HG02678 (cell line): ENCODE data around the gene USP10.

Experiments
- ATAC-seq: cut with Tn5 transposase; IDR thresholded peaks from one replicate; pipeline ENCODE4 v1.9.1; 2021; ENCODE audit warnings: mild to moderate bottlenecking, moderate library complexity; ENCODE audit not compliant: unreplicated experiment

The USP10 gene

DNA sequence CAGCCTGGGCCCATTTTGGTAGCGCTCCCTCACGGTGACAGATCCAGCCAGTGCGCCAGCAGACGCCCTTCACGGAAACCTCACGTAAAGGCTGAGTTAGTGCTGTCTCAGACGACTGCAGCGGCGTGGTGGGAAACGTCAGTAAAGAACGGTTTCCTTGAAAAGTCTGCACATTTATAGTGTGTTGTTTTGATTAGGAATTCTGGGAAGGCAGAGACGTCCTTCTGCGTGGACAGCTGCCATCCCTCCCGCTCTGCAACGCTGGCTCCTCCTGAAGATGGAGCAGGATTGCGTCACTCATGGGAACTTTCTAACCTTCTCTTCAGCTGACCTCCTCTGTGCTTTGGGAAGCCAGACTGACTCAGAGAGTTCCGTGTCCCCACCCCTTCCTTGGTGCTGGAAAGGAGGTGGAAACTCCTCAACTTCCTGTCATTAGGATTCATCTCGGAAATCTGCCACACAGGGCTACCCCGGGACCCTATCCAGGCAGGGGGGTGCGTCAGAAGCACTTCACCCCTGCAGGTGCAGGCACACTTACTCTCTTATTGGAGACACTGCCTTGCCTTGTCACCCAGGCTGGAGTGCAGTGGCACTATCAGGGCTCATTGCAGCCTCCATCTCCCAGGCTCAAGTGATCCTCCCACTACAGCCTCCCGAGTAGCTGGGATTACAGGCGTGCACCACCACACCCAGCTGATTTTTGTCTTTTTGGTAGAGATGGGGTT, 95.7 kb downstream of the USP10 start:
- no peak for ATAC-seq

DNA sequence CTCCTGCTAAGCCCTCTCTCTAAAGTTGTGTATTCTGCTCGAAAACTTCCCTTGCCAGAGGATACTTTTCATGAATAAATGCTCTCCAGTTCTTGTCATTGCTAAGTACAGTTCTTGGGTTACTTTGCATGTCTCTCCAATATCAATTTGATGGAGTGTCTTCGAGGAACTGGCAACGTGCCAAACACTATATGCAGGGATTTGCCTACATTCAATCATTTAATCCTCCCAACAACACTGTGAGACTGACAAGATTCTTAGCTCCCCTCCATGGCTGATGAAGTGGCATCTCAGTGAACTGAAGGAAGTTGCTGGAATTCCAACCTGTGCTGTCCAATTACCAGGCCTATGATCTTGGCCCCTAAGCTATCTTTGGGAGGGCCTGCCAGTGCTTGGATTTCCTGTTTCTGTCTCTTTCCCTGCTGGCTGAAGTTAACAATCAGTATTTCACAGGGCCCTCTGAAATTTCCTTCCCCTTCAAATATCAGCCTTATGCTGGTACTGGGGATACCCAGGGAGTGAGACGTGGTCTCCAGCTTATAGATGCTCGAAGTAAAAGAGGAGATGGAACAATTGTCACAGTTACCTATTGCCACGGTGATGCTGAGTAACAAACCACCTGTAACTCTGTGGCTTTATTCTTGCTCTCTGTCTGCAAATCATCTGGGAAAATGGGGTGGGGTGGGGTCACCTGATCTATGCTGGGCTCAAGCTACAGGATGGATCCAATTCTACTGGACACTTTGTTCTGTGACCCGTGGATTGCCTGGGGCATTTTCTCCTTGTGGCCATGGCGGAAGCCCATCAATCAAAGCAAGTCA, 100.6 kb downstream of the USP10 start:
- no peak for ATAC-seq

DNA sequence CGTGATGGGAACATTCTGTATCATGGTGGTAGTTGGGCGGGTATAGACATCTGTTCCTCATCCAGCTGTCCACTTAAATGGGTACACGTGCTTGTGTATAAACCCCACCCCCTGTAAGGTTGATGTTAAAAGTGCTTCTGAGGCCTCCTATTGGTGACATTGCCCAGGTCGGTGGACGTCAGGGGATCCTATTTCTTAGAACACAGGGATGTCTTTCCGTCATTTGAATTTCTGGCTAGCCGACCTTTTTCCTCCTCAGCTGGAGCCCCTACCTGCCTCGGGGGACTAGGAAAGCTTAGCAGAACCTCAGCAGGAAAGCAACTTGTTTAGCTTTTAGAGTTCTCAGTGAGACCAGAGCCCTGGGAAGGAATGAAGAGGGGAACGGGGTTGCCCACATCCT, 103.3 kb downstream of the USP10 start:
- no peak for ATAC-seq

DNA sequence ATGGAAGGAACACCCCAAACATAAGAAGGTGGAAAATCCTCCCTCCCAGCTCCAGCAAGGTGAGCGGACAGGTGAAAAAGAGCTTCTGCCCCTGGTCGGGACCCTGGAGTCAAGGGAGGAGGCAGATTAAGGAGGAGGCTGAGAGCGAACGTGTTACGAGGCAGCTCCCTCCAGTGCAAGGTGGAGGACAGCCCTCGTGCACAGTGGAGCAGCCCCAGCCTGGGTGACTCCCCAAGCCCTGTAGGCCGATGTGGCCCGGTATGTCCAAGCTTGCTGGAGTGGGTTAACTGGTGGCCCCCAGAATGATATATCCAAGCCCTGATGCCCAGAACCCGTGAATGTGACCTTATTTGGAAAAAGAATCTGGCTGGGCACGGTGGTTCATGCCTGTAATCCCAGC, 104.5 kb downstream of the USP10 start:
- no peak for ATAC-seq

DNA sequence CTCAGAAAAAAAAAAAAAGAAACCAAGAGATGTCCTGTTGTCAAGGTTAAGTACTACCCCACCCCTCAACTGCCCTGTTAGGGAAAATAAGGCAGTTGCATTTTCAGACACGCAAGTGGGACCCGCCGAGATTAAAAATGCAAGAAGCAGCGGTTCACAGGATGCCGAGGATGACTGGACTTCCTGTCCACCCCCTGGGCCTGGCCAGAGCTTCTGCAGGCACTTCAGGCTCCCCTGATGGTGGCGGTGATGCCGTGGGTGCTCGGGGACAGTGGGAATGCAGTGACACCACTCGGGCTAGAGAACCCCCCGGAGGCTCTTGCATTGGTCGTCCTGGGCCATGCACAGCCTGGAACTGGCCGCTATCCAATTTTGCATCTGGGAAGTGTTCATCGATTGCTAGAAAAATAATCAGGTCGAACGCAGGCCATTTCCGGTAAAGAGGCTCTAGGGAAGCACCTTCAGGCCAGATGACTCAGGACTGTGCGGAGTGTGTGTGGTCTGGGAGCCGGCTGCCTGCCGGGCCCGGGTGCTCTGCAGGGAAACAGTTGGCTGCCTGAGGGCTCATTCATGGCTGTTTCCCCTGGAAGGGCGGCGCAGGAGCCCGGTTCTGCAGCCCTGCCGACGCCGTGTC, 106.6 kb downstream of the USP10 start:
- no peak for ATAC-seq

DNA sequence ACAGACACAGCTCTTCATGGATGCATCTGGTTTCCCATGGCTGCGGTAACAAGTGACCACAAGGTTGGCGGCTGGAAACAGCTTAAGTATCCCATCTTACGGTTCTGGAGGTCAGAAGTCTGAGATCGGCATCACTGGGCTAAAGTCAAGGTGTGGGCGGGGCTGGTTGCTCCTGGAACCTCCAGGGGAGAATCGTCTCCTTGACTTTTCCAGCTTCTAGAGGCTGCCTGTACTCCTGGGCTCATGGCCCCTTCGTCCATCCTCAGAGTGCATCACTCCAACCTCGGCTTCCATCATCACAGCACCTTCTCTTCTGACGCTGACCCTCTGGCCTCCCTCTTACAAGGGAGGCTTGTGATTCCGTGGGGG, 107.1 kb downstream of the USP10 start:
- no peak for ATAC-seq

DNA sequence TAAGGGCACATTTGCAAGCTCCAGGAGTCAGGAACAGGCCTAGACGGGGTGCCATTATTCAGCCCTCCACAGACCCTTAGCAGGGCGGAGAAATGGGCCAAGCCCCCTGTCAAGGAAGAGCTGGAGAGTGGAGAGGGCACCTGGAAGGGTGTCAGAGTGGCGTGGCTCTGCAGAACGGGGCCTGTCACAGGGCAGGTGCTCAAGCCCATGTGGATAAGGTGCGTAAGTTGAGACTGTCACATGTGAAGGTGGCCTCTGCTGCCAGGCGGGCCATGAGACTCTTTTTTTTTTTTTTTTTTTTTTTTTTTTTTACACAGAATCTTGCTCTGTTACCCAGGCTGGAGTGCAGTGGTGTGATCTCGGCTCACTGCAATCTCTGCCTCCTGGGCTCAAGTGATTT, 108.0 kb downstream of the USP10 start:
- ATAC-seq = no peak

DNA sequence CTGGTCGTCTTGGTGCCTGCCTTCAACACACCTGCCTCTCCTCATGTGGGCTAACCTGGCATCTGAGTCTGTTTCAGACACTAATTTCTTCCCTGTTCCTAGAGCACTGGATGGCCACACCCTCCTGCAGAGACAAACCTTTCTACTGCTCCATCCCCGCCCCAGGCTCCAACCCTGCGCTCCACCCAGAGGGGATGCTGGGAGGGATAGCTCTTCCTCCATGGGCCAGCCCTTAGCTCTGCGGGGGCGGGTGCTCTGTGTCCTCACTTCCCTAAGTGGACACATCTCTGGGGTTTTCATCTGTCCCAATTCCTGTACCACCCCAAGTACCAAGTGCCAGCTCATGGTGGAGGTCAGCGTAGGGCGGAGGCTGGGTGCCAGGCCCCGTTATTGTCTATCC, 109.0 kb downstream of the USP10 start:
- no peak for ATAC-seq

DNA sequence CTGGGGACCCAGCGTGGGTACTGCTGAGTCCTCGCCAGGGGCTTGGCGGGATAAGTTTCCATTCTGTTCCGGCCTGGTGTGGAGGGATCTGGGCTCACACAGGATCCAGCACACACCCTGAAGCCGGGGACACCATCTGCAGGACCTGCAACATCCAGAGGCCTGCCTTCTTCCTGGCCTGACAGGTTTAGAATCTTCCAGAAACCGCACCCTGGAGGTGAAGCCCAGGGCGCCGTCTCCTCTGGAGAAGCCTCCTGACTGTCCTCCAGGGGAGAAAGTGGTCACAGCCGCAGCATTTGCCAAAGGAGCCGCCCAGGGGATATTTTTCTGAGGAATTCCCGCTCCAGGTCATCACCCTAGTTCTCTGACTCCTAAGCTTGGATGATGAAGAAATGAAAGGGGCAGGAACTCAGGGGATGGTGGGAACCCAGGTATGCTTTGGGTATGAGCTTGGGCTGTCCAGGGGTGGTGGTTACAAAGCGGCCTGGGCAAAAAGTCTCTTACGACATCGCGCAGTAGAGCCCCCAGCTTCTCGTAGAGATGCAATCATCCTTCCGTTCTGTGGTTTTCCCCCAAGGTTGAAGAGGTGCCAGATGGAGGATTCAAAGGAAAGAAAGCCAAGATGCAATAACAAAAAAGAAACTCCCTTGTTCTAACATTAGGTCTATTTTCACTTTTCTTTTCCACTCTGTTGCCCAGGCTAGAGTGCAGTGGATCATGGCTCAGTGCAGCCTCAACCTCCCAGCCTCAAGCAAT, 110.9 kb downstream of the USP10 start:
- no peak for ATAC-seq

DNA sequence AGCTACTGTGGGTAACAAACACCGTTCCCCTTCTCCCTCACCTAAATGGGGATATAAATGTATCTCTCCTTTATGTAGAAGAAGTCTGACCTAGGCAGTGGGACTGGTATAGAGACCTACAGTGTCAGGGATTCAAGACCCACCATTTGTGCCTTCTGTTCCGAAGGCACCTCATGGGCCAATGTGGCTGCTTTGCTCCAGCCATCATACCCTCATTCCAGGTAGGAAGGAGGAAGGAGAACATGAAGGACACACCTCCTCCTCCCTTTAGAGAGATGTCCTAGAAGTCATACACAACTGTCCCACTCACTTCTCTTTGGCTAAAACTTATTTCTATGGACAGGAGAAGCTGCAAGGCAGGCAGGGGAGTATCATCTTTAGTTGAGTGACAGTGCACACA, 111.7 kb downstream of the USP10 start:
- ATAC-seq = no peak

DNA sequence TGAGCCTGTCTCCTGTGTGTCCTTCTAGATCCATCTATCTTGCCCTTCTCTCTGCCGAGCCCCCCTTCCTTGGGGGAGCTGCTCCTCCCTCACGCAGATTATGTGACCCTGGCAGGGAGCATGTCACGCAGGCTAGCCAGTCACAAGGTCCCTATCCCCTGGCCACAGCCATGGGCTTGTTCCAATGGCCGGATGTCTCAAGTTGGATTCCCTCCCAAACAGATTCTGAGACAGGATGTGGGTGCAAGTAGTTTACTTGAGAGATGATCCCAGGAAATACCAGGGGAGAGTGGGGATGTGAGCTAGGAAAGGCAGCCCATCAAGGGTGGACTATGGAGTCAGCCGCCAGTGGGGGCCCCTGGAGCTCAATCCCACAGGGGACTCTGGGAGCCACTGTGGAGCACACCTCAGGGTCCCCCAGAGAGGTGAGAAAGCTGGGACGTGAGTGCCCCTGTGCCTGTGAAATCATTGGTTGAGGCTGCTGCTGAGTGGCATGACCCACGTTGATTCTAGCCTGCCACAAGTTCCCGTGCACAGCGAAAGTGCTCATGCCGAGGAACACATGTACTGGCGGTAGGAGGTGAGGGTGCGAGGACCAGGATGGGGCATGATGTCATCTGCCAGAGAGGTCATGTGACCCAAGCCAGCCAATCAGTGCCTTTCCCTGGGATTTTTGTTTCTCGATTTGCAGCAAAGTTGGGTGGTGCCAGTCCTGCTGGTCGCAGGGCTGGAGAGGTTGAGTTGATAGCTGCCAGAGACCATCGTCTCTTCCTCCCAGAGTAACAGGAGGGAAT, 113.5 kb downstream of the USP10 start:
- ATAC-seq = no peak

DNA sequence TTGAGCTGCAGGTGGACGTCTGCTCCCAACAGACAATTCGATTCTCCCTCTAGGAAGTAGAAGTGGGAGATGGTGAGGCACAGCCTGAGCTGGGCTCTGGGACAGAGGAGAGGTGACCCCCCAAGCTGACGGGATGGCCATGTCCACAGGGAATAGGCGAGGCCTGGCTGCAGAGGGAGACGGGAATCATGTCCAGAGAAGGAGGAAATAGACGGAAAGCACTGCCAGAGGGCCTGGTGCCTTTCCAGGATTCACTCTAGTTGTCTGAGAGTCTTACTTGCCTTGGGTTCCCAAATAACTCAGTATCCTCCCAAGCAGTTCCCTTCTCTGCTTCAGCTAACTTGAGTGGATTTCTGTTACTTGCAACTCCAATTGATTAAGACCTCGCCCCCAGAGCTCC, 115.7 kb downstream of the USP10 start:
- no peak for ATAC-seq

DNA sequence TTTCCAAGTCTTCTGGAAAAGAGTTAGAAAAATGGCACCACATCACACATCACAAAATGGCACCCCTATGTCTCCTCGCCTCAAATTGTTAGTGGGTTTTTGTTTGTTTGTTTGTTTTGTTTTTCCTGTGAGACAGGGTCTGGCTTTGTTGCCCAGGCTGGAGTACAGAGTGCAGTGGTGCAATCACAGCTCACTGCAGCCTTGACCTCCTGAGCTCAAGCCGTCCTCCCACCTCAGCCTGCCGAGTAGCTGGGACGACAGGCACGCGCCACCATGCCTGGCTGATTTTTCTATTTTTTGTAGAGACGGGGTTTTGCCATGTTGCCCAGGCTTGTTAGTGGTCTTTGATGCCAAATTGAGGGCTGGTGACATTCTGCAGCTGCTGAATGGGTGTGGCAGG, 116.2 kb downstream of the USP10 start:
- no peak for ATAC-seq

DNA sequence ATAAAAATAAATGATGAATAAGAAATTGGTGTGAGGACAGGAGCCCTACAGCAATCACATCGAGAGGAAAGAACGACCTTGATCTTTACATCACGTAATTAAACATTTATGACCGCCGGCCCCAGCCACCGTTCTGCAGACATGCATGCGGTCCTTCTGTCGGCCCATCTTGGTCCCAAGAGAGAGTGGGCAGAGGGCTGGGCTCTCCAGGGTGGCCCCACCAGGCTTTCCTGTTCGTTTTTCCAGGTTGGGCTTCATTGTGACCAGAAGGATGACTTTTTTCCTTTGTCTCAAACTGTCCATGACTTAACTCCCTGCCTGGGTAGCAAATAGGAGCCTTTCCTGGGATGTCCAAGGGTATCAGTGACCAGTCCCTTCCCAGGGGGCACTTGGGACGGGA, 116.7 kb downstream of the USP10 start:
- no peak for ATAC-seq

DNA sequence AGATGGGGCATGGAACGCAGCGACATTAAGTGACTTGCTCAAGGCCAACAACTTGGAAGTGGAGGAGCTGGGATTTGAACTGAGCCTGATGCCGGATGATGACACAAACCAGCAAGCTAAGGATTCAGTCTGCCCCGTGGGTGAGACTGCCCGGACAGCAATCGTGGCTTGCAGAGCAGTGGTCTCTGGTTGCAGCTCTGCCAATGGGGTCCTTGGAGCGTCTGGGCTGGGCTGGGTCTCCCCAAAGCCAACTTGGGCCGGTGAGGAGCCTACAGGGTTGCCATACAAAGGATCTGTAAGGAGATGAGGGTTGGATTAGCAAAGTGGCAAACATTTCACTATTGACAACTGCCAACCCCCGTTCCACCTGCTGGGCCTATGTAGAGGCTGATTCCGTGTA, 117.4 kb downstream of the USP10 start:
- ATAC-seq = no peak

DNA sequence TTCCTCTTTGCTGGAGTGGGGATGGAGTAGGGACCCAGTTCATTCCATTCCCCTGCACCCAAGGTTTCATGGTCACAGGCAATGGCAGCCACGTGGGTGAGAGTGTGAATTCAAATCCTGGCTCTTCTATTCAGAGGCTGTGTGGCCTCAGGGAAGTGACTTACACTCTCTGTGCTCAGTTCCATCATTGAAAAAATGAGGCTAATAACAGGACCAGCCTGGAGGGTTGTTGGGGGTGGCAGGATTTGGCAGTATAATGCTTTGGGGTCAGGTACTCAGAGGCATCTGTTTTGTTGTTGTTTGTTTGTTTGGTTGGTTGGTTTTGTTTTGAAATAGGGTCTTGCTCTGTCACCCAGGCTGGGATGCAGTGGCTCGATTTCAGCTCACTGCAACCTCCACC, 117.8 kb downstream of the USP10 start:
- no peak for ATAC-seq

DNA sequence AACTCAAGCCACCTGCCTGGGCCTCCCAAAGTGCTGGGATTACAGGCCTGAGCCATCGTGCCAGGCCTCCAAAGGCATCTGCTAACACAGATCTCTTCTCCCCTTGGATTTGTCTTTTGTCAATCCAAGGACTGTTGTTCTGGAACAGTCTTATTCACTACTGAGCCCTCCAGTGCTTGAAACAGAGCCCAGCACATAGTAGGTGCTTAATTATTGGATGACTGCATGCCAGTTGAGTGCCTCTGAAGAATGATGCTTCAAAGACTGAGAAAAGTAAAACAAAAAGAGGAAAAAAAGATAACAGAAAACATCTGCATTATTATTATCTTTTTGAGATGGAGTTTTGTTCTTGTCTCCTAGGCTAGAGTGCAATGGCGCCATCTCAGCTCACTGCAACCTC, 118.3 kb downstream of the USP10 start:
- ATAC-seq = no peak

DNA sequence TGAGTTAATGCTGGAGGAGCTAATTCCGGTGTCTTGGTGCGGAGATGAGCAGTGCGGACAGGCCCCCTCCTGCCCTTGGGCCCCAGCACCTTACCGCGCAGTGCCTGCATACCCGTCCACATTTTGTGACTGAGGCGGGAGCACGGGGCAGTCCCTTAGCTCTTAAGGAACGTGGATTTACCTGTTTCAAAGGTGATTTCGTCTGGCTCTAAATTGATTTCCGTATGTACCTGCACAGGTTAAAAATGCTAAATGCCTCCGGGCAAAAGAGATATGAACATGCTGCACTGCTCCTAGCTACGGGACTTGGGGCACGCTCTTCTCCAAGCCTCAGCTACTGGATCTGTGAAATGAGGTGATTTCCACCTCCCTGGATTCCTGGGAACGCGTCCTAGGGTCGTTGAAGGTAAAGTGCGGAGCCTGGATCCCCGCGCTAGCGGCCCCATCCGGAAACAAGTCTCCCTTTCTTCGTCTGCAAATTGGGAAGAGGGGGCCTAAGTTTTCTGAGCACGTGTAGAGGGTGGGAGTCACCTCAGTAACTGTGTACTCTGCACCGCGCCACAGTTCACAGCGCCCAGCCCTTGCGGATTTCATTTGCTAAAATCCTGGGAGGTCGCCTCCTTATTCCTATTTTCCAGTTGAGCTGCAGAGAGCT, 119.3 kb downstream of the USP10 start:
- no peak for ATAC-seq

DNA sequence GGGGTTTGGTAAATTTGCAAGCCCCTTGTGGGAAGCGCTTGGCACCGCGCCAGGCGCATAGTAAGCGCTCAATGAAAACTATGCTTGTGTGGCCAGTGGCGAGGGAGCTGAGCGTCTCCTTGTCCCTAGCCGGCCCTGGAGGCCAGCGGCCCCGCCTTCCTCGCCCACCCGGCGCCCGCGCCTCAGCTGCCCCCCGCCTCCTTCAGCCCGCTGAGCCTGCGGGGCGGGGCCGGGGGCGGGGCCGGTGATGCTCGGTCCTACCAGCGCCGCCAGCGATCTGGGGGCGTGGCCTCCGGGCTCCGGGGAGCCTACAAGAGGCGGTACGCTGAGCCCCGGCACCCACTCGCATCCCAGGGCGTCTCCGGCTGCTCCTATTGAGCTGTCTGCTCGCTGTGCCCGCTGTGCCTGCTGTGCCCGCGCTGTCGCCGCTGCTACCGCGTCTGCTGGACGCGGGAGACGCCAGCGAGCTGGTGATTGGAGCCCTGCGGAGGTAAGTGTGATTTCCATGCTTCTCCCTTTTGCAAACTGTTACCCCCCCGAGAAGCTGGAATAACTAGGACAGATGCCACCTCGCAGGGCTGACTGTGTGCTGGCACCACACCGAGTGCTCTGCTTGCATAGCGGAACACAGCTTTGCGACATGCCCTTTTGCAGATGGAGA, 120.0 kb downstream of the USP10 start, which contains the start of gene CRISPLD2:
Gene CRISPLD2, plus strand, starts transcription at position 342 of the 661 bp plus-strand sequence. CDS start 18,511 bp downstream, outside the sequence.
- no peak for ATAC-seq
